GM06990 (cell line): ENCODE results near the gene ABCB11.
"Not testable (repeated sequence)": the region's sequence is repeated elsewhere in the genome, so short reads cannot be mapped to it uniquely, and the experiment has no call there.

Experiments
- DNase-seq: peaks from one replicate; pipeline ENCODE4 v3.0.0-alpha.2; 2011; ENCODE audit not compliant: insufficient read length; ENCODE audit errors: extremely low read depth
- H3K27me3 ChIP-seq: replicated peaks from 2 replicates; pipeline ENCODE4 v1.6.0; 2011; ENCODE audit warnings: low read length; ENCODE audit not compliant: control insufficient read depth, insufficient read depth
- H3K36me3 ChIP-seq: 2 replicates; pipeline ENCODE4 v1.5.1; 2011; ENCODE audit warnings: low read length; ENCODE audit not compliant: control insufficient read depth, insufficient read depth
- H3K4me3 ChIP-seq: replicated peaks from 2 replicates; pipeline ENCODE4 v1.5.1; 2011; ENCODE audit warnings: low read depth, mild to moderate bottlenecking, control low read depth, low read length
- TF ChIP-seq, protein P1 (sequence below): IDR thresholded peaks from 2 replicates; pipeline ENCODE4 v1.5.1; 2011; ENCODE audit warnings: low read length, control low read depth, mild to moderate bottlenecking, inconsistent platforms; ENCODE audit not compliant: insufficient read depth, poor library complexity, severe bottlenecking

ABCB11 gene

DNA sequence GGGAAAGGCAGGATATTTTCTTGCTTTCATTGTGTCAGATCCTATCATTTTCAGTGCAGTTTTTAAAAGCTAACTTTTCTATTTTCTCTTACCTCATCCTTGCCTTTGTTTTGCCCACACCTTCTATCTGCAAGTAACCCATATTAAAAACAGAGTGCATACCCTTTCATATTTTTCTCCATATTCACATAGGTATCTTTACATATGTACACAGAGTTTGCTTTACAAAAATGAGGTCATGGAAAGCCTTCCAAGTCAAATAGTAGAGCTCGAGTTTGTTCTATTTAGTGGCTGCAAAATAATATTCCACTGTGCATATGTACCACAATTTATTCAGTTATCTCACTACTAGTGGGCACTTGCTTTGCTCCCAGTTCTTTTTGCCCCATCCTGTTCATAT is 34.3 kb upstream of the ABCB11 start:
- no peaks in the 10 kb centered on the region for H3K27me3 ChIP-seq
- no peak overlapping the region for H3K4me3 ChIP-seq
- H3K36me3 ChIP-seq: no peaks in the 10 kb centered on the region
- DNase-seq: no peak
- TF ChIP-seq, protein P1, sequence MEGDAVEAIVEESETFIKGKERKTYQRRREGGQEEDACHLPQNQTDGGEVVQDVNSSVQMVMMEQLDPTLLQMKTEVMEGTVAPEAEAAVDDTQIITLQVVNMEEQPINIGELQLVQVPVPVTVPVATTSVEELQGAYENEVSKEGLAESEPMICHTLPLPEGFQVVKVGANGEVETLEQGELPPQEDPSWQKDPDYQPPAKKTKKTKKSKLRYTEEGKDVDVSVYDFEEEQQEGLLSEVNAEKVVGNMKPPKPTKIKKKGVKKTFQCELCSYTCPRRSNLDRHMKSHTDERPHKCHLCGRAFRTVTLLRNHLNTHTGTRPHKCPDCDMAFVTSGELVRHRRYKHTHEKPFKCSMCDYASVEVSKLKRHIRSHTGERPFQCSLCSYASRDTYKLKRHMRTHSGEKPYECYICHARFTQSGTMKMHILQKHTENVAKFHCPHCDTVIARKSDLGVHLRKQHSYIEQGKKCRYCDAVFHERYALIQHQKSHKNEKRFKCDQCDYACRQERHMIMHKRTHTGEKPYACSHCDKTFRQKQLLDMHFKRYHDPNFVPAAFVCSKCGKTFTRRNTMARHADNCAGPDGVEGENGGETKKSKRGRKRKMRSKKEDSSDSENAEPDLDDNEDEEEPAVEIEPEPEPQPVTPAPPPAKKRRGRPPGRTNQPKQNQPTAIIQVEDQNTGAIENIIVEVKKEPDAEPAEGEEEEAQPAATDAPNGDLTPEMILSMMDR: no peak

DNA sequence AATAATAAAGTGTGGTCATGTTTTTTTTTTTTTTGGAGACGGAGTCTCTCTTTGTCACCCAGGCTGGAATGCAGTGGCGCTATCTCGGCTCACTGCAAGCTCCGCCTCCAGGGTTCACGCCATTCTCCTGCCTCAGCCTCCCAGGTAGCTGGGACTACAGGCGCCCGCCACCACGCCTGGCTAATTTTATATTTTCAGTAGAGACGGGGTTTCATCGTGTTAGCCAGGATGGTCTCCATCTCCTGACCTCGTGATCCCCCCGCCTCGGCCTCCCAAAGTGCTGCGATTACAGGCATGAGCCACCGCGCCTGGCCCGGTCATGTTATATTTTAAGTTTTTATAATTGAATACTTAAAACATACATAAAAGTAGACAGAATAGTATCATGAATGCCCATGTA is 33.1 kb upstream of the ABCB11 start:
- not testable (repeated sequence) for DNase-seq, H3K36me3 ChIP-seq

DNA sequence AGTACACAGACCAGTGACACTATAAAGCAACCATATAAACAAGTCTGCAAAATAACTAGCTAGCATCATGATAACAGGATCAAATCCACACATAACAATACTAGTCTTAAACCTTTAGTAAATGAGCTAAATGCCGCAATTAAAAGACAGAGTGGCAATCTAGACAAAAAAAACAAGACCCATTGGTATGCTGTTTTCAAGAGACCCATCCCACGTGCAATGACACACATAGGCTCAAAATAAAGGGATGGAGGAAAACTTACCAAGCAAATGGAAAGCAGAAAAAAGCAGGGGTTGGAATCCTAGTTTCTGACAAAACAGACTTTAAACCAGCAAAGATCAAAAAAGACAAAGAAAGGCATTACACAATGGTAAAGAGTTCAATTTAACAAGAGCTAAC is 23.5 kb upstream of the ABCB11 start:
- H3K4me3 ChIP-seq, H3K27me3 ChIP-seq, DNase-seq, H3K36me3 ChIP-seq: not testable (repeated sequence)

More for the DNA sequence above, 33.1 kb upstream of the ABCB11 start:
- not testable (repeated sequence) for H3K27me3 ChIP-seq, H3K4me3 ChIP-seq

DNA sequence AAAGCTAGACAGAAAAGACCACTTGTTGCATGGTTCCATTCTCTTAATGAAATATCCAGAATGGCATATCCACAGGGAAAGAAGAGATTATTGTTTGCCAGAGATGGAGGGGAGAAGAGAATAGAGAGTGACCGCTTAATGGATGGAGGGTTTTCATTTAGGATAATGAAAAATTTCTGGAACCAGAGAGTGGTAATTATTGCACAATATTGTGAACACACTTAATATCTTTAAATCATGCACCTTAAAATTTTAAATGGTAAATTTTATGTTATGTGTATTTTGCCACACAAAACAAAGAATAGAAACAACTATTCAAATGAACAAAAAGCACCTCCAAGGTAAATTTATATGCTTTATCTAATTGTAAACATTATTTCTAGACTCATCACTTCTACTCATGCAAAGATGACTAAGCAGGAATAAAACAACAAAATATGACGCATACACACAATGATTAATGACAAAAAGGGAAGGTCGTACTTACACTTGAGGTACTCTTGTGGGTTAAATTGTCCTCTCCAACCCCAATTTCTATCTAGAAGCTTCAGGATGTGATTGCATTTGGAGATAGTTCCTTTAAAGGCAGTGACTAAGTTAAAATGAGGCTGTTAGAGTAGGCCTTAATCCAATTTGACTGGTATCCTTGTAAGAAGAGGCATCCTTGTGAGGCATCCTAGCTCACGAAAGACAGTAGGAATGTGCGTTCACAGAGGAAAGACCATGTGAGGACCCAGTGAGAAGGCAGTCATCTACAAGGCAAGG is 19.5 kb upstream of the ABCB11 start:
- H3K27me3 ChIP-seq: no peaks in the 10 kb centered on the region
- H3K4me3 ChIP-seq: no peak overlapping the region
- H3K36me3 ChIP-seq: no peaks in the 10 kb centered on the region
- TF ChIP-seq, protein P1: no peak
- DNase-seq: no peak

DNA sequence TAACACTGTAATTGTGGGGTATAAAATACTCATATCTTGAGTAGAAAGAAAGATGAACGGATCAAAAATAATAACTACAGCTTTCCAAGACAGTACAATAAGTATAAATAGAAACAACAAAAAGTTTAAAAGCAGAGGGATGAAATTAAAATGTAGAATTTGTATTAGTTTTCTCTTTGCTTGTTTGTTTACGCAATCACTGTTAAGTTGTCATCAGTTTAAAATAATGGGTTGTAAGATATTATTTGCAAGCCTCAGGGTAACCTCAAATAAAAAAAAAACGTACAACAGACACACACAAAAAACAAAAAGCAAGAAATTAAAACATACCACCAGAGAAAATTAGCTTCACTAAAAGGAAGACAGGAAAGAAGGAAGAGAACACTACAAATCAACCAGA is 18.0 kb upstream of the ABCB11 start:
- no peak for DNase-seq
- TF ChIP-seq, protein P1: no peak
- H3K36me3 ChIP-seq: no peaks in the 10 kb centered on the region
- no peaks in the 10 kb centered on the region for H3K27me3 ChIP-seq
- no peak overlapping the region for H3K4me3 ChIP-seq

DNA sequence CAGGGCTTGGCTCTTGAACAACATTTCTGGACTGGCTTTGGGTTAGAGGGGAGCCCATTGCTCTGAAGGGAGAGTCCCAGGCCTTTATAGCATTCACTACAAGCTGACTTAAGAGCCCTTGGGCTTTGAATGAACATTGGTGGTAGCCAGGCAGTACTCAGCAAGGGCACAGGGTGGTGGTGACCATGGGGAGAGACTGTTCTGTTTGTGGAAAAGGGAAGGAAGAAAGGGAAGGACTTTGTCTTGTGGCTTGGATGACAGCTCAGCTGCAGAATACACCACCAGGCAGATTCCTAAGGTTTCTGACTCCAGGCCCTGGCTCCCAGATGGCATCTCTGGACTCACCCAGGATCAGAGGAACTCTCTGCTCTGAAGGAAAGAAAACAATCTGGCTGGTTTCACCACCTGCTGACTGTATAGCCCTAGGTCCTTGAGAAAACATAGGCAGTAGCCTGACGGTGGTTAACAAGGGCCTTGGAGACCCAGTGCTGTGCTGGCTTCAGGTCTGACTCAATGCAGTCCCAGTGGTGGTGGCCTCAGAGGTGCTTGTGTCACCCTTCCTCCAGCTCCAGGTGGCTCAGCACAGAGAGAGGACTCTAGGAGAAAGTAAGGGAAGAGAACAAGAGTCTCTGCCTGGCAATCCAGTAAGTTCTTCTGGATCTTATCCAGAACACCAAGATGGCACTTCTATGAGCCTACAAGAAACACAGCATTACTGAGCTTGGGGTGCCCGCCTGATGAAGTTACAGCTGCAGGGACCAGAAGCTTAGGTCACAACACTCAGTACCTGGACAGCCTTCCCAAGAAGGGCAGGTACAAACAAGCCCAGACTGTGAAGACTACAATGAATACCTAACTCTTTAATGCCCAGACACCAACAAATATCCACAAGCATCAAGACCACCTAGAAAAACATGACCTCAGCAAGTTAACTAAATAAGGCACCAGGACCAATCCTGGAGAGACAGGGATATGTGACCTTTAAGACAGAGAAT is 16.4 kb upstream of the ABCB11 start:
- Histone ChIP-seq H3K4me3 (no peak overlapping the region), H3K27me3 (no peaks in the 10 kb centered on the region), H3K36me3 (no peaks in the 10 kb centered on the region)
- no peak for DNase-seq
- TF ChIP-seq, protein P1: no peak
